Astrocyte of the spinal cord (primary cell): ENCODE measurements around the gene MMS19.

Experiments
- DNase-seq: peaks from one replicate; pipeline ENCODE4 v3.0.0; 2011; ENCODE audit warnings: low read depth, low spot score
- H3K4me3 ChIP-seq: 2 replicates; pipeline ENCODE4 v1.5.1; 2011; ENCODE audit warnings: low read depth, mild to moderate bottlenecking, low read length, moderate library complexity
- CTCF ChIP-seq: IDR thresholded peaks from 2 replicates; pipeline ENCODE4 v1.5.1; 2012; ENCODE audit warnings: low read depth, mild to moderate bottlenecking, low read length, inconsistent platforms
- in situ Hi-C: cut with HindIII; loops from 2 replicates; pipeline ENCODE4 v1.10.0; 2017; ENCODE audit warnings: low sequenced_read_pairs

Gene MMS19

GRCh38 chr10:97511711-97512440 is 13.7 kb upstream of the MMS19 start:
- H3K4me3 ChIP-seq = no peak overlapping the region
- TF ChIP-seq CTCF = no peak
- no peak for DNase-seq
- in situ Hi-C loops = no loop called here

- in situ Hi-C loops = no loop called here
- H3K4me3 ChIP-seq = no peak overlapping the region
- no peak for TF ChIP-seq CTCF
- no peak for DNase-seq
These were observed 12.5 kb upstream of the MMS19 start for GRCh38 chr10:97510686-97511085.

GRCh38 chr10:97509120-97509680 is 11.0 kb upstream of the MMS19 start:
- no peak overlapping the region for H3K4me3 ChIP-seq
- no peak for DNase-seq
- in situ Hi-C loops = no loop called here
- TF ChIP-seq CTCF = no peak

- DNase-seq = peak; percentile 64
- TF ChIP-seq CTCF = no peak
- in situ Hi-C loops = no loop called here
- H3K4me3 ChIP-seq = no peak overlapping the region
These were observed 10.1 kb upstream of the MMS19 start for GRCh38 chr10:97508342-97508741.

GRCh38 chr10:97506199-97506991 is 8.2 kb upstream of the MMS19 start:
- in situ Hi-C loops = no loop called here
- no peak overlapping the region for H3K4me3 ChIP-seq
- DNase-seq = no peak
- TF ChIP-seq CTCF = no peak

- no peak overlapping the region for H3K4me3 ChIP-seq
- TF ChIP-seq CTCF = no peak
- DNase-seq = no peak
- in situ Hi-C loops = no loop called here
These were observed 6.9 kb upstream of the MMS19 start for GRCh38 chr10:97505152-97505551.
